Naive thymus-derived CD4-positive, alpha-beta T cell (primary cell): ENCODE measurements around the gene LRP1. TPM values are rescaled to one million over a fixed set of nuclear protein-coding genes. Genes with fewer than 3 reads are reported as not detected.

Experiments
- ATAC-seq: fragments of 150-1000 bp; cut with Tn5 transposase; 2 replicates; pipeline ENCODE4 v1.10.0; 2021; ENCODE audit warnings: mild to moderate bottlenecking, moderate library complexity
- CTCF ChIA-PET: fragments of 350-600 bp; sonication (Branson Sonifier 250); formaldehyde crosslinking; loops from one replicate; lab custom pipeline; 2021; ENCODE audit warnings: antibody characterized with exemption; lab: Charles Lee
- POLR2A ChIA-PET: fragments of 350-600 bp; sonication (Branson Sonifier 250); formaldehyde crosslinking; loops from one replicate; lab custom pipeline; 2021; ENCODE audit warnings: antibody characterized with exemption, inconsistent platforms; lab: Charles Lee
- DNase-seq, 9 donors: peaks; one replicate each; pipeline versions ENCODE4 v3.0.0 to v3.0.0-alpha.2; 2020 to 2022; ENCODE audit warnings: mixed read lengths in 1 of 9
- H3K27ac ChIP-seq: one replicate; pipeline ENCODE4 v1.7.0; 2013; ENCODE audit warnings: mild to moderate bottlenecking, low read depth, low read length, moderate library complexity
- H3K27me3 ChIP-seq, 2 donors: one replicate each; pipeline ENCODE4 v1.7.0; 2013; ENCODE audit warnings: low read length in 2 of 2, mild to moderate bottlenecking in 2 of 2, moderate library complexity in 2 of 2; ENCODE audit not compliant: control insufficient read depth in 2 of 2, insufficient read depth in 2 of 2
- H3K36me3 ChIP-seq, 3 experiments: 1 replicate in 2 of 3; 2 replicates in 1 of 3; pipeline ENCODE4 v1.7.0; 2013; ENCODE audit warnings: low read length in 3 of 3, mild to moderate bottlenecking in 3 of 3, moderate library complexity in 1 of 3; ENCODE audit not compliant: insufficient read depth in 3 of 3, control insufficient read depth in 2 of 3
- H3K4me1 ChIP-seq, 2 donors: one replicate each; pipeline ENCODE4 v1.7.0; 2013; ENCODE audit warnings: low read length in 2 of 2, mild to moderate bottlenecking in 2 of 2, moderate library complexity in 1 of 2; ENCODE audit not compliant: control insufficient read depth in 2 of 2, insufficient read depth in 2 of 2
- H3K4me3 ChIP-seq: 2 replicates; pipeline ENCODE4 v1.7.0; 2013; ENCODE audit warnings: mild to moderate bottlenecking, low read length
- H3K9me3 ChIP-seq, 3 experiments: 1 replicate in 2 of 3; 2 replicates in 1 of 3; pipeline ENCODE4 v1.7.0; 2013; ENCODE audit warnings: low read length in 3 of 3; ENCODE audit not compliant: control insufficient read depth in 2 of 3
- H3K27ac Mint-ChIP-seq, 9 donors: one replicate each; pipeline ENCODE4 v1.8.0; 2020 to 2022; ENCODE audit warnings: mixed read lengths in 9 of 9, mild to moderate bottlenecking in 8 of 9, moderate library complexity in 5 of 9, inconsistent platforms in 2 of 9
- H3K27me3 Mint-ChIP-seq, 5 donors: one replicate each; pipeline ENCODE4 v1.8.0; 2021 to 2022; ENCODE audit warnings: mixed read lengths in 5 of 5, mild to moderate bottlenecking in 1 of 5
- H3K36me3 Mint-ChIP-seq, 5 donors: one replicate each; pipeline ENCODE4 v1.8.0; 2020 to 2022; ENCODE audit warnings: mixed read lengths in 5 of 5, mild to moderate bottlenecking in 3 of 5, inconsistent platforms in 1 of 5
- H3K4me1 Mint-ChIP-seq, 7 donors: one replicate each; pipeline ENCODE4 v1.8.0; 2020 to 2022; ENCODE audit warnings: mixed read lengths in 7 of 7, mild to moderate bottlenecking in 3 of 7, inconsistent platforms in 1 of 7
- H3K4me3 Mint-ChIP-seq, 10 donors: one replicate each; pipeline ENCODE4 v1.8.0; 2020 to 2022; ENCODE audit warnings: mild to moderate bottlenecking in 10 of 10, mixed read lengths in 10 of 10, moderate library complexity in 6 of 10, inconsistent platforms in 2 of 10
- H3K9me3 Mint-ChIP-seq, 11 donors: one replicate each; pipeline ENCODE4 v1.8.0; 2020 to 2022; ENCODE audit warnings: mixed read lengths in 11 of 11, mild to moderate bottlenecking in 4 of 11, inconsistent platforms in 1 of 11, moderate library complexity in 1 of 11
- intact Hi-C, 2 donors: fragments of 100-400 bp; cut with micrococcal nuclease; formaldehyde crosslinking; loops; one replicate each; pipeline ENCODE4 v1.15.1; 2023
- polyA plus RNA-seq, 2 donors: library from polyadenylated mRNA; unstranded; fragments of 300-500 nt; fragmentation: Illumina TruSeq; gene quantifications; one replicate each; pipeline ENCODE4 v1.2.3, GENCODE V29; 2021
- total RNA-seq, 6 experiments: library from RNA in 5 of 6; stranded (reverse) in 5 of 6; gene quantifications; 1 replicate in 5 of 6; 2 replicates in 1 of 6; pipeline ENCODE4 v1.2.3 and lab custom pipeline; 2021 to 2026

Gene LRP1
- total and polyA plus RNA-seq, 7 experiments from 2014 or later = 0.58 to 119 (median 10.5) TPM

GRCh38 chr12:57205186-57205585 is 76.9 kb downstream of the LRP1 start:
- POLR2A ChIA-PET = no interaction called here
- Mint-ChIP-seq H3K36me3 (peaks cover 0 to 14% (median 0%) of the 10 kb centered on the region in 5 donors), H3K9me3 (no peaks in the 10 kb centered on the region), H3K4me1 (no peaks in the 10 kb centered on the region), H3K27me3 (no peaks in the 10 kb centered on the region), H3K27ac (no peak overlapping the region), H3K4me3 (no peak overlapping the region)
- Histone ChIP-seq H3K4me1 (no peaks in the 10 kb centered on the region), H3K27ac (no peak overlapping the region), H3K27me3 (no peaks in the 10 kb centered on the region), H3K36me3 (no peaks in the 10 kb centered on the region), H3K9me3 (no peaks in the 10 kb centered on the region), H3K4me3 (no peak overlapping the region)
- CTCF ChIA-PET = no interaction called here
- no peak for ATAC-seq
- intact Hi-C loops = no loop called here
- no peak for DNase-seq

- Histone ChIP-seq H3K36me3 (no peaks in the 10 kb centered on the region), H3K27me3 (no peaks in the 10 kb centered on the region), H3K4me1 (no peaks in the 10 kb centered on the region), H3K9me3 (no peaks in the 10 kb centered on the region), H3K27ac (no peak overlapping the region), H3K4me3 (no peak overlapping the region)
- intact Hi-C loops = no loop called here
- ATAC-seq (no peak), DNase-seq (no peak)
- H3K4me3 Mint-ChIP-seq = no peak overlapping the region
- ChIA-PET CTCF (interaction anchor here (1.3 kb wide), 1 partner anchor 37 kb away, joined by 4 read pairs; no protein-coding TSS in a partner anchor), POLR2A (no interaction called here)
- H3K27ac Mint-ChIP-seq = no peak overlapping the region
- no peaks in the 10 kb centered on the region for H3K9me3 Mint-ChIP-seq
- peaks cover 0 to 14% (median 0%) of the 10 kb centered on the region in 5 donors for H3K36me3 Mint-ChIP-seq
- H3K27me3 Mint-ChIP-seq = no peaks in the 10 kb centered on the region
- H3K4me1 Mint-ChIP-seq = no peaks in the 10 kb centered on the region
Observed at GRCh38 chr12:57205931-57206330, 77.6 kb downstream of the LRP1 start.

GRCh38 chr12:57207731-57208630 is 79.7 kb downstream of the LRP1 start:
- Histone ChIP-seq H3K36me3 (no peaks in the 10 kb centered on the region), H3K4me3 (no peak overlapping the region), H3K27me3 (no peaks in the 10 kb centered on the region), H3K4me1 (peaks cover 0 to 3% of the 10 kb centered on the region in 2 donors), H3K9me3 (no peaks in the 10 kb centered on the region), H3K27ac (no peak overlapping the region)
- H3K9me3 Mint-ChIP-seq = no peaks in the 10 kb centered on the region
- intact Hi-C loops = no loop called here
- no peaks in the 10 kb centered on the region for H3K4me1 Mint-ChIP-seq
- CTCF ChIA-PET = interaction anchor here (0.6 to 1.1 kb wide), 2 partner anchors 35 to 40 kb away, joined by 3 read pairs; no protein-coding TSS in a partner anchor
- DNase-seq = no peak
- H3K36me3 Mint-ChIP-seq = peaks cover 0 to 10% (median 0%) of the 10 kb centered on the region in 5 donors
- ATAC-seq = no peak
- no peak overlapping the region for H3K27ac Mint-ChIP-seq
- POLR2A ChIA-PET = no interaction called here
- peaks cover 0 to 3% (median 0%) of the 10 kb centered on the region in 5 donors for H3K27me3 Mint-ChIP-seq
- H3K4me3 Mint-ChIP-seq = no peak overlapping the region

- no peak for DNase-seq
- Mint-ChIP-seq H3K27me3 (peaks cover 6 to 9% (median 6%) of the 10 kb centered on the region in 5 donors), H3K27ac (peak overlapping the region in 2 of 9 donors; percentile 20 to 38), H3K9me3 (no peaks in the 10 kb centered on the region), H3K4me3 (no peak overlapping the region), H3K36me3 (peaks cover 0 to 10% (median 0%) of the 10 kb centered on the region in 5 donors), H3K4me1 (peaks cover 6 to 7% (median 6%) of the 10 kb centered on the region in 7 donors)
- Histone ChIP-seq H3K9me3 (no peaks in the 10 kb centered on the region), H3K4me1 (peaks cover 5 to 8% of the 10 kb centered on the region in 2 donors), H3K36me3 (no peaks in the 10 kb centered on the region), H3K27me3 (peaks cover 0 to 4% of the 10 kb centered on the region in 2 donors), H3K27ac (no peak overlapping the region), H3K4me3 (no peak overlapping the region)
- CTCF ChIA-PET = interaction anchor here (1.1 kb wide), 1 partner anchor 34 kb away, joined by 3 read pairs; no protein-coding TSS in a partner anchor
- no peak for ATAC-seq
- POLR2A ChIA-PET = no interaction called here
- intact Hi-C loops = no loop called here
Observed at GRCh38 chr12:57208631-57209282, 80.5 kb downstream of the LRP1 start.

- no peaks in the 10 kb centered on the region for H3K9me3 Mint-ChIP-seq
- intact Hi-C loops = no loop called here
- peaks cover 3 to 15% of the 10 kb centered on the region in 2 donors for H3K27me3 ChIP-seq
- no peaks in the 10 kb centered on the region for H3K9me3 ChIP-seq
- no peak overlapping the region for H3K4me3 Mint-ChIP-seq
- H3K36me3 ChIP-seq = no peaks in the 10 kb centered on the region
- DNase-seq = no peak
- H3K4me1 ChIP-seq = peaks cover 12 to 19% of the 10 kb centered on the region in 2 donors
- ChIA-PET POLR2A (no interaction called here), CTCF (no interaction called here)
- no peak overlapping the region for H3K4me3 ChIP-seq
- no peak for ATAC-seq
- H3K4me1 Mint-ChIP-seq = peaks cover 10 to 18% (median 16%) of the 10 kb centered on the region in 7 donors
- peaks cover 0 to 3% (median 0%) of the 10 kb centered on the region in 5 donors for H3K36me3 Mint-ChIP-seq
- H3K27ac Mint-ChIP-seq = no peak overlapping the region
- H3K27ac ChIP-seq = no peak overlapping the region
- H3K27me3 Mint-ChIP-seq = peaks cover 17 to 20% (median 18%) of the 10 kb centered on the region in 5 donors
Observed at GRCh38 chr12:57209916-57210315, 81.6 kb downstream of the LRP1 start.

- H3K27me3 ChIP-seq = peaks cover 3 to 21% of the 10 kb centered on the region in 2 donors
- no peak overlapping the region for H3K4me3 ChIP-seq
- DNase-seq = no peak
- no peak for ATAC-seq
- no peaks in the 10 kb centered on the region for H3K9me3 ChIP-seq
- intact Hi-C loops = no loop called here
- POLR2A ChIA-PET = no interaction called here
- CTCF ChIA-PET = interaction anchor here (1.0 kb wide), 1 partner anchor 37 kb away, joined by 5 read pairs; no protein-coding TSS in a partner anchor
- peaks cover 13 to 25% of the 10 kb centered on the region in 2 donors for H3K4me1 ChIP-seq
- peaks cover 13 to 24% (median 21%) of the 10 kb centered on the region in 7 donors for H3K4me1 Mint-ChIP-seq
- H3K9me3 Mint-ChIP-seq = no peaks in the 10 kb centered on the region
- peaks cover 22 to 26% (median 23%) of the 10 kb centered on the region in 5 donors for H3K27me3 Mint-ChIP-seq
- peak overlapping the region in 1 of 10 donors; percentile 41 for H3K4me3 Mint-ChIP-seq
- H3K27ac ChIP-seq = no peak overlapping the region
- no peaks in the 10 kb centered on the region for H3K36me3 ChIP-seq
- H3K27ac Mint-ChIP-seq = no peak overlapping the region
- peaks cover 0 to 3% (median 0%) of the 10 kb centered on the region in 5 donors for H3K36me3 Mint-ChIP-seq
Observed at GRCh38 chr12:57210461-57210860, 82.2 kb downstream of the LRP1 start.
